ENCODE data around the gene LRRC75A. TPM values are rescaled to one million over a fixed set of nuclear protein-coding genes. Genes with fewer than 3 reads are reported as not detected.

LRRC75A gene
- total and polyA plus RNA-seq, 2 of the 8 experiments (the other 6 are each of a cell fraction or from before 2014, with no cell fraction given) = 9.7 to 9.9 TPM

- no peak overlapping the region for H3K18ac ChIP-seq (ENCODE audit: extremely low read depth, low read length)
- H3K36me3 ChIP-seq (ENCODE audit: control insufficient read depth in 2 of 4, insufficient read depth in 4 of 4, low read length in 3 of 4) = peaks cover 0 to 27% (median 5%) of the 10 kb centered on the region in 4 experiments; a peak in 5 of 8 replicates
- no peak overlapping the region for H2BK20ac ChIP-seq (ENCODE audit: low read length)
- ChIA-PET POLR2A (ENCODE audit: partially characterized antibody) (interaction anchor here (1.8 to 17.6 kb wide), 3 partner anchors 9 to 69 kb away, joined by 6 to 204 read pairs (median 7); partner anchors contain the start of gene UBB), CTCF (ENCODE audit: partially characterized antibody) (interaction anchor here (0.6 to 36.9 kb wide), 10 partner anchors 9 to 696 kb away, joined by 3 to 941 read pairs (median 6); partner anchors contain the start of gene LRRC75A)
- H2BK5ac ChIP-seq (ENCODE audit: low read depth, low read length) = no peak overlapping the region
- no peak overlapping the region for H3K4ac ChIP-seq (replicated peaks; ENCODE audit: insufficient read length, low read depth, low read length)
- no peak for DNase-seq (ENCODE audit: low read depth in 1 of 2, low spot score in 2 of 2)
- H4K5ac ChIP-seq (ENCODE audit: insufficient read length, low read depth, low read length) = no peak overlapping the region
- H4K8ac ChIP-seq (ENCODE audit: extremely low read depth, insufficient read depth, low read length) = no peak overlapping the region
- no peak overlapping the region for H2BK12ac ChIP-seq (ENCODE audit: low read depth, low read length)
- 90% methylated on average over 4 of the region's 4 CpGs; no CpG with 5 or more reads in 1 of the 2 experiments for WGBS, 2 experiments (ENCODE audit: extremely low coverage in 1 of 2, insufficient coverage in 1 of 2, insufficient read length in 1 of 2, insufficient replicate concordance in 2 of 2, low coverage in 1 of 2, low lambda C conversion rate in 2 of 2, missing lambda C conversion rate in 1 of 2)
- H3K56ac ChIP-seq (replicated peaks; ENCODE audit: insufficient read length, low read depth, low read length) = no peak overlapping the region
- no peaks in the 10 kb centered on the region for H3K27me3 ChIP-seq (replicated peaks in 1 of 4; ENCODE audit: control insufficient read depth in 3 of 4, extremely low read depth in 1 of 4, insufficient read depth in 3 of 4, low read length in 3 of 4)
- H3K4me1 ChIP-seq (replicated peaks in 1 of 4; ENCODE audit: control insufficient read depth in 3 of 4, insufficient read depth in 4 of 4, low read length in 3 of 4) = peaks cover 0 to 4% (median 2%) of the 10 kb centered on the region in 4 experiments; a peak in 3 of 7 replicates
- H3K4me3 ChIP-seq (ENCODE audit: extremely low read depth in 1 of 4, insufficient read depth in 2 of 4, low read depth in 3 of 4, low read length in 4 of 4) = no peak overlapping the region
- no peak overlapping the region for H3K23ac ChIP-seq (ENCODE audit: insufficient read length)
- H3K9ac ChIP-seq (replicated peaks in 1 of 4; ENCODE audit: extremely low read depth in 1 of 4, low read depth in 3 of 4, low read length in 3 of 4) = no peak overlapping the region
- H3K79me1 ChIP-seq (ENCODE audit: low read depth, low read length) = peaks cover 3% of the 10 kb centered on the region; the same call in 1 of the 2 replicates
- no peak overlapping the region for H4K91ac ChIP-seq (replicated peaks; ENCODE audit: insufficient read length, low read length)
- no peak overlapping the region for H2BK15ac ChIP-seq (ENCODE audit: low read length)
- no peak for FAIRE-seq
- H3K79me2 ChIP-seq (ENCODE audit: control insufficient read depth in 1 of 2, insufficient read depth in 2 of 2, low read length in 2 of 2) = no peaks in the 10 kb centered on the region
- no peak overlapping the region for H3K14ac ChIP-seq (ENCODE audit: insufficient read length)
- no peak overlapping the region for H3K4me2 ChIP-seq (ENCODE audit: insufficient read depth in 1 of 2, low read depth in 2 of 2, low read length in 2 of 2)
- H2AK5ac ChIP-seq (ENCODE audit: low read depth, low read length) = no peak overlapping the region
- H2AFZ ChIP-seq (ENCODE audit: low read length) = no peak overlapping the region
- H3K23me2 ChIP-seq (ENCODE audit: low read depth, low read length) = no peaks in the 10 kb centered on the region
- H3K27ac ChIP-seq (ENCODE audit: low read depth, low read length) = no peak overlapping the region
- H3K9me3 ChIP-seq (ENCODE audit: insufficient read depth in 2 of 2, low read depth in 1 of 2, low read length in 1 of 2) = no peaks in the 10 kb centered on the region
- H4K20me1 ChIP-seq (replicated peaks in 1 of 2; ENCODE audit: control insufficient read depth in 1 of 2, insufficient read depth in 2 of 2, low read length in 2 of 2) = peaks cover 5 to 26% of the 10 kb centered on the region in 2 experiments
- H2BK120ac ChIP-seq (replicated peaks; ENCODE audit: low read depth, low read length) = no peak overlapping the region
- no peak for TF ChIP-seq KDM1A (IDR thresholded peaks at IDR 0.05; ENCODE audit: borderline replicate concordance, low read length)
- TF ChIP-seq TAF1 (IDR thresholded peaks at IDR 0.05; ENCODE audit: low read depth, low read length) = no peak
- no peak for TF ChIP-seq EP300 (IDR thresholded peaks at IDR 0.05; ENCODE audit: borderline replicate concordance in 1 of 2, low read depth in 2 of 2, low read length in 2 of 2)
- TF ChIP-seq NRF1 (IDR thresholded peaks at IDR 0.05; ENCODE audit: low read depth, low read length) = no peak
- no peak for TF ChIP-seq RBBP5 (IDR thresholded peaks at IDR 0.05; ENCODE audit: borderline replicate concordance, low read depth, low read length)
- no peak for TF ChIP-seq SRF (IDR thresholded peaks at IDR 0.05; ENCODE audit: low read depth, low read length)
- TF ChIP-seq SIN3A (conservative IDR thresholded peaks at IDR 0.05 in 1 of 2, IDR thresholded peaks at IDR 0.05 in 1 of 2; ENCODE audit: low read depth in 1 of 2, low read length in 2 of 2) = no peak
- TF ChIP-seq GABPA (IDR thresholded peaks at IDR 0.05; ENCODE audit: borderline replicate concordance, insufficient read depth, low read length) = no peak
- no peak for TF ChIP-seq SAP30 (IDR thresholded peaks at IDR 0.05; ENCODE audit: insufficient read depth, insufficient replicate concordance, low read length)
- TF ChIP-seq POLR2A (IDR thresholded peaks at IDR 0.05; ENCODE audit: control extremely low read depth in 1 of 2, low read depth in 2 of 2, low read length in 2 of 2) = no peak; a peak in 1 of 3 replicates
- no peak for TF ChIP-seq CBX5 (IDR thresholded peaks at IDR 0.05; ENCODE audit: low read depth, low read length)
- TF ChIP-seq HDAC2 (IDR thresholded peaks at IDR 0.05; ENCODE audit: borderline replicate concordance in 1 of 2, low read depth in 2 of 2, low read length in 2 of 2) = no peak
- no peak for TF ChIP-seq TAF7 (optimal IDR thresholded peaks at IDR 0.05; ENCODE audit: borderline replicate concordance, low read depth, low read length)
Observed at GRCh38 chr17:16450028-16450427, 42.0 kb downstream of the LRRC75A start.

Measured in H1 (cell line).